HG02763 (cell line): ENCODE measurements around the gene DBNDD2.
A peak's percentile ranks its signal among the peaks of the same experiment; 100 is the strongest.

ENCODE experiments used
- ATAC-seq: cut with Tn5 transposase; IDR thresholded peaks from one replicate; pipeline ENCODE4 v1.9.1; 2021; ENCODE audit warnings: mild to moderate bottlenecking, moderate library complexity; ENCODE audit not compliant: unreplicated experiment

The DBNDD2 gene

GRCh38 chr20:45407783-45408645 is at the start of gene DBNDD2:
DBNDD2 (plus strand) TSS chr20:45408289; CDS start chr20:45408468, 179 bp downstream.
- ATAC-seq = no peak

- no peak for ATAC-seq
These were observed 49.1 kb upstream of the DBNDD2 start for GRCh38 chr20:45359069-45359405.

- no peak for ATAC-seq
These were observed 48.5 kb upstream of the DBNDD2 start for GRCh38 chr20:45359406-45360148.

- no peak for ATAC-seq
These were observed 46.3 kb upstream of the DBNDD2 start for GRCh38 chr20:45361793-45362192.

GRCh38 chr20:45362804-45363610 is 45.1 kb upstream of the DBNDD2 start, which contains the start of gene SYS1:
SYS1 (plus strand) TSS chr20:45363156; CDS start chr20:45363532, 376 bp downstream.
- peak; percentile 84 for ATAC-seq

- no peak for ATAC-seq
These were observed 44.2 kb upstream of the DBNDD2 start for GRCh38 chr20:45363611-45364492.

- ATAC-seq = no peak
These were observed 42.6 kb upstream of the DBNDD2 start for GRCh38 chr20:45365444-45365970.

- no peak for ATAC-seq
These were observed 41.9 kb upstream of the DBNDD2 start for GRCh38 chr20:45366192-45366591.

- no peak for ATAC-seq
These were observed 41.5 kb upstream of the DBNDD2 start for GRCh38 chr20:45366631-45367030.

GRCh38 chr20:45367126-45367525 is 41.0 kb upstream of the DBNDD2 start:
- no peak for ATAC-seq

- ATAC-seq = peak; percentile 73
These were observed 39.7 kb upstream of the DBNDD2 start for GRCh38 chr20:45368221-45368980.

- no peak for ATAC-seq
These were observed 37.4 kb upstream of the DBNDD2 start for GRCh38 chr20:45370571-45371160.

- ATAC-seq = no peak
These were observed 35.8 kb upstream of the DBNDD2 start for GRCh38 chr20:45372241-45372640.

- no peak for ATAC-seq
These were observed 35.3 kb upstream of the DBNDD2 start for GRCh38 chr20:45372646-45373352.

GRCh38 chr20:45373353-45374100 is 34.6 kb upstream of the DBNDD2 start:
- peak; percentile 67 for ATAC-seq

GRCh38 chr20:45374101-45374467 is 34.0 kb upstream of the DBNDD2 start:
- no peak for ATAC-seq

- ATAC-seq = no peak
These were observed 33.1 kb upstream of the DBNDD2 start for GRCh38 chr20:45374966-45375365.

GRCh38 chr20:45377269-45377668 is 30.8 kb upstream of the DBNDD2 start:
- ATAC-seq = no peak
